GM19395 (cell line): Measurements from ENCODE around the gene CENPN.

Source experiments
- ATAC-seq: cut with Tn5 transposase; IDR thresholded peaks from one replicate; pipeline ENCODE4 v1.9.1; 2021; ENCODE audit warnings: mild to moderate bottlenecking, moderate library complexity; ENCODE audit not compliant: unreplicated experiment

The CENPN gene

GRCh38 chr16:80990978-80991377, 16.0 kb upstream of the CENPN start:
- no peak for ATAC-seq

GRCh38 chr16:80991792-80992430, 15.1 kb upstream of the CENPN start:
- no peak for ATAC-seq

DNA sequence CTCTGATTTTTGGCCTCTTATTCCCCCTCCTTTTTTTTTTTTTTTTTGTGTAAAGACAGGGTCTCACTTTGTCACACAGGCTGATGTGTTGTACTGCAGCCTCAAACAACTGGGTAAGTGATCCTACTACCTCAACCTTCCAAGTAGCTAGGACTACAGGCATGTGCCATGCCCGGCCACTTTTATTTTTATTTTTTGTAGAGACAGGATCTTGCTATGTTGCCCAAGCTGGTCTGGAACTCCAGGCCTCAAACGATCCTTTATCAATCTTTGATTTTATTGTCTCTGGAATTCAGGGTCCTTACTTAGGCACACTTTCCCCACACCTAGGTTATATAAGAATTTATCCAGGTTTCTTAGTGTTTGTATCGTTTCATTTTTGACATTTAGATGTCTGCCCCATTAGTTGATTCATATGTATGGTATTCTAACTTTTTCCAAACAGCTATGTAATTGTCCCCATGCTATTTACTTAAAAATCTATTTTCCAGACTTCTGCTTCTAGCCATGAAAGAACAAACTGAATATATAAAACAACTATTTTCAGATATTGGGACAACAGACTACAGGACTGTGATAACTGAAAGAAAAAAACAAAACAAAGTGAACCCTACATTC, 14.2 kb upstream of the CENPN start:
- ATAC-seq = no peak

- ATAC-seq = no peak
Measured at GRCh38 chr16:80993307-80993706, 13.7 kb upstream of the CENPN start.

GRCh38 chr16:80993834-80994233, 13.2 kb upstream of the CENPN start:
- ATAC-seq = no peak

DNA sequence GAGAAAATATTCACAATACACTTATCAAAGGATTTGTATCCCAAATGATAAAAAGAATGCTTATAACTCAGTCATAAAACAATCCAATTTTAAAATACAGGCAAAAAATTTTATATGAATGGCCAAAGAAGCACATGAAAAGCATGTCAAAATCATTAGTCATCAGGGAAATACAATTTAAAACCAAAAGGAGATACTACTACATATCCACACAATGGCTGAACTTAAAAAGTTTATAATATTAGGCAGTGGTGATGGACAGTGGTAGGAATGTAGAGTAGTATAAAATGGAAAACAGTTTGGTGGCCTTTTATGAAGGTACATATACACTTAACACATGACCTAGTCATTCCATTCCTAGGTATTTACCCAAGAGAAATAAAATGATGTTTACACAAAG, 12.6 kb upstream of the CENPN start:
- no peak for ATAC-seq

DNA sequence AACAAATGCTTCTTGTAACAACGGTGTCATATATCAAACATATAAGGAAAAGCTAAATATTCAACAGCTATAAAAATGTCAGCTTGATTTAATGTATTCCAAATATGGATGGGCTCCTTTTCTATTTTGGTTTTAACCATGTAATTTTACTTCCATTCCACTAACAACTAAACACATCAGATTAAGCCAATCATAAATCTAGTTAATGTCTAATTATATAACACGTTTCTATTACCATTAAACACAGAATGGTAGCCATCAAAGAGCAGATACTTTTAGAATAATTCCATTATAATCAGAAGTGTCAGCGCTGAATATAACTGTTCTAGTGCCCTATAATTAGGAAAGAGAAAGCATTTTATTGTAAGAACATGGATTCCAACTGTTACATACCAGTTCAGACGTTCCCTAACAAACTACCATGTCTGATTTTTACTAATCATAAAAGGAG, 10.3 kb upstream of the CENPN start:
- no peak for ATAC-seq

DNA sequence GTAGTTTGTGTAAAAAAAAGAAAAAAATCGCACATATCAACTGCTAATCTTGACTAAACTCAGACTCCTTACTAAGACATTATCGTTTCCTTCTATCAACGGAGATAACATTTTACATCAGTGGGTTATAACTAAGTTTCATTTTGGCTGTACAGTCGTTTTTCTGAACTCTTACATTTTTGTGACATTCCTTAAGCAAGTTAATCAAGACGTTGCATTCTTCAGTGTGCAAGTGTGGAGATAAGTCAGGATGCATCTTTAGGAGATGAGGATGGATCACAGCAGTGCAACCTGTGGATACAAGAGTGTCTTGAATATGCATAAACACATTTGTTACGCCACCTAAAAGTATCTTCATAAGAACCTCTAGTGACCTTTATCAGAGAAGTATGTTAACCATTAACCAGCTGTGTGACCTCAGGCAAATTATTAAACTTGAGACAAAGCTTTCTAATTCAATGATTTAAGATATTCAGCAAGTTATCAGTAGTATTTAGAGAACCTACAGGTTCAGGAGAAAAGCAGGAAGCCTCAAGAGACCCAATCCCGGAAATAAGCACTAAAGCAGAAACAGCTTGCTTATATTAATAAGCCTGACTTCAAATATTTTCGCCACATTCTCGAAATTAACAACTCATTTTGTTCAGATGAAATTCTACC, 9.7 kb upstream of the CENPN start:
- ATAC-seq = peak; percentile 76

DNA sequence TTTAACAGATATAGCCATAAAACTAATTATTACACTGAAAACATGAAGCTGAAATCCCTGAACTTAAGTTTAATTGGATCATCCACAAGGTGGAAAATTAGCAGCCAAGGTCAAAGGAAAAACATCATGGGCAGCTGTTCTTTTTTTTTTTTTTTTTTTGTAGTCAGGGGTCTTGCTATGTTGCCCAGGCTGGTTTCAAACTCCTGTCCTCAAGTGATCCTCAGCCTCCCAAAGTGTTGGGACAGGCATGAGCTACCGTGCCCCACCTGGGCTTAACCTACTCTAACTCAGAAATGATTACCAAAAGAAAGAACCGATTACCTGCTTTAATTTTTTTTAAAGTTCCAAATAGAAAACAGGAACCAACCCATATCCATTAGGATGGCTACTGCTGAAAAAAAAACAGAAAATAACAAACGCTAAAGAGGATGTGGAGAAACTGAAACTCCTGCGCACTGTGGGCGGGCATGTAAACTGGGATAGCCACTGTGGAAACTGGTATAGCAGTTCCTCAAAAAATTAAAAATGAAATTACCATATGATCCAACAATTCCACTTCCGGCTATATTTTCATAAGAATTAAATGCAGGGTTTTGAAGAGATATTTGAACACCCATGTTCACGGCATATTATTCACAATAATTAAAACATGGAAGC, 8.9 kb upstream of the CENPN start:
- no peak for ATAC-seq

DNA sequence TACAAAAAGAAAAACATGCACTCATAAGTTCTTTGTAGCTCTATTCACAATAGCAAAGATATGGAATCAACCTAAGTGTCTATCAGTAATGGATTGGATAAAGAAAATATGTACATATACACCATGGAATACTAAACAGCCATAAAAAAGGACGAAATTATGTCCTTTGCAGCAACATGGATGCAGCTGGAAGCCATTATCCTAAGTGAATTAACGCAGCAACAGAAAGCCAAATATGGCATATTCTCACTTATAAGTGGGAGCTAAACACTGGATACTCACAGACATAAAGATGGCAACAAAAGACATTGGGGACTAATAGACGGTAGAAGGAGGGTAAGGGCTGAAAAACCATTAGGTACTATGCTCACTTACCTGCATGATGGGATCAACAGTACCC, 6.1 kb upstream of the CENPN start:
- no peak for ATAC-seq

DNA sequence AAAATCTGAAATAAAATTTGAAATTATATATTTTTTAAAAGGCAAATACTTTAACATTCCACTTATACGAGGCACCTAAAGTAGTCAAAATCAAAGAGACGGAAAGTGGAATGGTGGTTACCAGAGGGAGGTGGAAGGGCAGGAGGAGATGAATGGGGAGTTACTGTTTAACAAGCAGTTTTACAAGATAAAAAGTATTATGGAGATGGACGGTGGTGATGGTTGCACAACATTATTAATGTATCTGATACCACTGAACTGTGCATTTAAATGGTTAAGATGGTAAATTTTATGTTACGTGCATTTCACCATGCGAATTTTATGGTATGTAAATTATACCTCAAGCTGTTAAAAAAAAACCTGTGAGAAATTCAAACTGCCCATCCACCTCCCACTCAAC, 5.7 kb upstream of the CENPN start:
- no peak for ATAC-seq

DNA sequence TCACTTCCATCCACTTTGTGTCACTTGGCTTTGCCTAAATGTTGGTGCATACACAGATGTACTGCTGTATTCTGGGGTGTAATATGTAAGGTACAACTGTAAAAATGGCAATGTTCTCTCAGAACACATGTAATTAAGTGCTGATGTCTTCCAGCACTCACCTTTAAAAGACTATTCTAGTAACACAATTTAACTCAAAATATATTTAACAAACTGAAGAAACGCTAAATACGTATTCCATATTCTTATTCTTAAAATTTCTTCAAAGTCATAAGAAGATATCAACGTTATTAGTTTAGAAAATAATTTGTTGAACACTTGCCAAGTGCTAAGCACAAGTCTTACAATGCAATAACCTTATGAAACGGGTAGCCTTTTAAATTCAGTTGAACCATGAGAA, 4.0 kb upstream of the CENPN start:
- no peak for ATAC-seq

GRCh38 chr16:81003610-81004460, 3.2 kb upstream of the CENPN start:
- no peak for ATAC-seq

GRCh38 chr16:81004646-81005353, 2.2 kb upstream of the CENPN start:
- ATAC-seq = no peak

GRCh38 chr16:81005610-81006161, 1.3 kb upstream of the CENPN start:
- ATAC-seq = no peak

- peak; percentile 26 for ATAC-seq
Measured at GRCh38 chr16:81006211-81006812, 702 bp upstream of the CENPN start.

DNA sequence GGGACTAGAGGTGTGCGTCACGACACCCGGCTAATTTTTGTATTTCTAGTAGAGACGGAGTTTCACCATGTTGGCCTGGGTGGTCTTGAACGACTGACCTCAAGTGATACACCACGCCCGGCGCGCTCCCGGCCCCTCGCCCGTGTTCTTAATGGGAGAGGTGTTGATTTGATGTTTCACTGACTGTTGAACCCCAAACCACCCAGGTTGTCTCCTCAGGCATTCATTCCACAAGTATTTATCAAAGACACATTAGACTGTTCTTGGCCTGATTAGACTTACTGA, 1.4 kb downstream of the CENPN start:
- ATAC-seq = no peak

- no peak for ATAC-seq
Measured at GRCh38 chr16:81012974-81013373, 6.0 kb downstream of the CENPN start.

DNA sequence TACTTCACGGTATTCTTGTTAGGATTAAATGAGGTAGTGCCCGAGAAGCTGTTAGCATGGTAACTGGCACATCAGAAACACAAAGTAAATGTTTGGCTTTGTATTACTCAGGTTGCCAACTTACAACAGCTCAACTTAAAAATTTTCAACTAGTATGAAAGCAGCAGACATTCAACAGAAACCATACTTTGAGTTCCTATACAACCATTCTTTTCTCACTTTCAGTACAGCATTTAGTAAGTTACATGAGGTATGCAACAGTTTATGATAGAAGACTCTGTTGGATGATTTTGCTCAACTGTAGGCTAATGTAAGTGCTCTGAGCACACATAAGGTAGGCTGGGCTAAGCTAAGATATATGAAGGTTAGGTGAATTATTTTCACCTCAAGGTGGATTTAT, 7.7 kb downstream of the CENPN start:
- no peak for ATAC-seq

DNA sequence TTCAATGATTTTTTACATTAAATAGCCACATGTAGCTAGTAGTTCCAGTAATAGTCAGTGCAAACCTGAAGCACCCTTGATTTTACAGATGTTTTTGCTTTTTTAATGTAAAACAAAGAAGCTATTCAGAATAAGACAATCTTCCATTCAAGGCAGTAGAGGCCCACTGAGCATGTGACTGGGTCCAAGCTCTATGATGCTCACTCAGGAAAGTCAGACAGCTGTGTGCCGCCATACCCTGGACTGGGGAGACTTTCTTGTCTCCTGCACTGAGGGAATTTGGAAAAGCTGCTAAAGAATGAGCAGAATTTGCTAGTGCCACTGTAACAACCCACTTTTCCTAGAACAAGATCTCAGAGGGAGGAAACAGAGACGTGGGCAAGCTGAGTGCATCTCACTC, 11.5 kb downstream of the CENPN start:
- ATAC-seq = no peak
